T follicular helper cell (primary cell): Measurements from ENCODE around the gene D2HGDH.
"Not testable (repeated sequence)": the region's sequence is repeated elsewhere in the genome, so short reads cannot be mapped to it uniquely, and the experiment has no call there.

Experiments
- DNase-seq: peaks from one replicate; pipeline ENCODE4 v3.0.0-alpha.2; 2020; ENCODE audit warnings: low read depth

The D2HGDH gene

GRCh38 chr2:241748468-241749256 is 14.2 kb downstream of the D2HGDH start:
- no peak for DNase-seq

GRCh38 chr2:241750076-241750840 is 15.8 kb downstream of the D2HGDH start:
- no peak for DNase-seq

DNA sequence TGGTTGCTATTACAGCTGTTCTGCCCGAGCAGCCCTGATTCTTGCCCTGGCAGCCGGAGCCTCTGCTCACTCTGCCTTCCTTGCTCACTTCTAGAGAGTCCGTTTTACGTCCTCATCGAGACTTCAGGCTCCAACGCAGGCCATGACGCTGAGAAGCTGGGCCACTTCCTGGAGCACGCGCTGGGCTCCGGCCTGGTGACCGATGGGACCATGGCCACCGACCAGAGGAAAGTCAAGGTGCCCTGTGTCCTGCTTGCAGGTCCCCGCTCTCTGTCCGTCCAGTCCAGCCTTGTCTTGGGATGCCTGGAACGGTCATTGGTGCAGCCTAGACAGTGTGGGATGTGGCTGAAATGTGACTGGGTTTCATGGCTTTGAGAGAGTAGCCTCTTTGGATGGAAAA is 16.7 kb downstream of the D2HGDH start:
- no peak for DNase-seq

GRCh38 chr2:241751776-241752175 is 17.3 kb downstream of the D2HGDH start:
- no peak for DNase-seq

- DNase-seq, result no peak
These were observed 17.8 kb downstream of the D2HGDH start for GRCh38 chr2:241752253-241752652.

GRCh38 chr2:241752689-241753276 is 18.4 kb downstream of the D2HGDH start:
- DNase-seq, result no peak

DNA sequence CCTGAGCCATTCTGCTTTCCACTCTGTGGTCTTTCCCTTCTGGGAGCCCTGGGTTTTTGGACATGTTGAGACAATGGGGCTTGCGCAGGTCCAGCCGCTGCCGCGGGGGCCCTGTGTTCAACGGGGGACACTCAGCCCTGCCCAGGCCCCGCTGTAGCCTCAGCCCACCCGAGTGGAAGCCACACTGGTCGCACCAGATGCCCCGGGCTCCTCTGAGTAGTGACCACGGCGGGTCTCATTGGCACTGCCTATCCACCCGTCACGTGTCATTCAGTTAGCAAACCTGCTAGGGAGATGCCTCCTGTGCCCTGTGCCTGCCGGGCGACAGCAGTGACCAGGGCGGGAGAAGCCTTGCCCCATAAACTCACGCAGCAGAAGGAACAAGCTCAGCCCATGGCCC is 19.1 kb downstream of the D2HGDH start:
- DNase-seq, result no peak

- DNase-seq, result no peak
These were observed 19.6 kb downstream of the D2HGDH start for GRCh38 chr2:241754042-241754441.

- no peak for DNase-seq
These were observed 20.7 kb downstream of the D2HGDH start for GRCh38 chr2:241755166-241755565.

DNA sequence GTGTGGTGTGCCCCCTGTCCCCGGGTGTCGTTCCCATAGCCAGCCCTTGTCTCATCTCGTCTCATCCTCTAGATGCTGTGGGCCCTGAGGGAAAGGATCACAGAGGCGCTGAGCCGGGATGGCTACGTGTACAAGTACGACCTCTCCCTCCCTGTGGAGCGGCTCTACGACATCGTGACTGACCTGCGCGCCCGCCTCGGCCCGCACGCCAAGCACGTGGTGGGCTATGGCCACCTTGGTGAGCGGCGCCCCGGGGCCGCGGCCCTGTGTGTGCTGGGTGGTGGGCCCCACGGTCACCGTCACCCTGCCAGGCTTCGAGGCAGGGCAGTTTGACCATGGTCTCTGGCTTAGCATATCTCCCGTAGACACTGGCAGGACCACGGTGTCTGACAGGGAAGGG is 21.3 kb downstream of the D2HGDH start:
- no peak for DNase-seq

GRCh38 chr2:241759067-241759807 is 24.8 kb downstream of the D2HGDH start:
- DNase-seq, result no peak

DNA sequence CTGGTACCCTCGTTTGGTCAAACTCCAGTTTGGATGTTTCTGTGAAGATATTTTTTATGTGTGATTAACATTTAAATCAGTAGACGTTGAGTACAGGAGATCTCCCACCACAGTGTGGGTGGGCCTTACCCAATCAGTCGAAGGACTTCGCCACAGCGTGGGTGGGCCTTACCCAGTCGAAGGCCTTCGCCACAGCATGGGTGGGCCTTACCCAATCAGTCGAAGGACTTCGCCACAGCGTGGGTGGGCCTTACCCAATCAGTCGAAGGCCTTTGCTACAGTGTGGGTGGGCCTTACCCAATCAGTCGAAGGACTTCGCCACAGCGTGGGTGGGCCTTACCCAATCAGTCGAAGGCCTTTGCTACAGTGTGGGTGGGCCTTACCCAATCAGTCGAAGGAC is 25.5 kb downstream of the D2HGDH start:
- not testable (repeated sequence) for DNase-seq

DNA sequence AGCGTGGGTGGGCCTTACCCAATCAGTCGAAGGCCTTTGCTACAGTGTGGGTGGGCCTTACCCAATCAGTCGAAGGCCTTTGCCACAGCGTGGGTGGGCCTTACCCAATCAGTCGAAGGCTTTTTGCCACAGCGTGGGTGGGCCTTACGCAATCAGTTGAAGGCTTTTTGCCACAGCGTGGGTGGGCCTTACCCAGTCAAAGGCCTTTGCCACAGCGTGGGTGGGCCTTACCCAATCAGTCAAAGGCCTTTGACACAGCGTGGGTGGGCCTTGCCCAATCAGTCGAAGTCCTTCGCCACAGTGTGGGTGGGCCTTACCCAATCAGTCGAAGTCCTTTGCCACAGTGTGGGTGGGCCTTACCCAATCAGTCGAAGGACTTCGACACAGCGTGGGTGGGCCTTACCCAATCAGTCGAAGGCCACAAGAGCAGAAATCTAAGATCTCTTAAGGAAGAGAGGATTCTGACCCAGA is 25.9 kb downstream of the D2HGDH start:
- DNase-seq, result no peak

GRCh38 chr2:241762321-241762932 is 28.0 kb downstream of the D2HGDH start:
- no peak for DNase-seq

GRCh38 chr2:241762933-241763369 is 28.5 kb downstream of the D2HGDH start:
- peak; percentile 28 for DNase-seq

- no peak for DNase-seq
These were observed 29.3 kb downstream of the D2HGDH start for GRCh38 chr2:241763551-241764274.

- DNase-seq, result no peak
These were observed 30.1 kb downstream of the D2HGDH start for GRCh38 chr2:241764275-241765241.

DNA sequence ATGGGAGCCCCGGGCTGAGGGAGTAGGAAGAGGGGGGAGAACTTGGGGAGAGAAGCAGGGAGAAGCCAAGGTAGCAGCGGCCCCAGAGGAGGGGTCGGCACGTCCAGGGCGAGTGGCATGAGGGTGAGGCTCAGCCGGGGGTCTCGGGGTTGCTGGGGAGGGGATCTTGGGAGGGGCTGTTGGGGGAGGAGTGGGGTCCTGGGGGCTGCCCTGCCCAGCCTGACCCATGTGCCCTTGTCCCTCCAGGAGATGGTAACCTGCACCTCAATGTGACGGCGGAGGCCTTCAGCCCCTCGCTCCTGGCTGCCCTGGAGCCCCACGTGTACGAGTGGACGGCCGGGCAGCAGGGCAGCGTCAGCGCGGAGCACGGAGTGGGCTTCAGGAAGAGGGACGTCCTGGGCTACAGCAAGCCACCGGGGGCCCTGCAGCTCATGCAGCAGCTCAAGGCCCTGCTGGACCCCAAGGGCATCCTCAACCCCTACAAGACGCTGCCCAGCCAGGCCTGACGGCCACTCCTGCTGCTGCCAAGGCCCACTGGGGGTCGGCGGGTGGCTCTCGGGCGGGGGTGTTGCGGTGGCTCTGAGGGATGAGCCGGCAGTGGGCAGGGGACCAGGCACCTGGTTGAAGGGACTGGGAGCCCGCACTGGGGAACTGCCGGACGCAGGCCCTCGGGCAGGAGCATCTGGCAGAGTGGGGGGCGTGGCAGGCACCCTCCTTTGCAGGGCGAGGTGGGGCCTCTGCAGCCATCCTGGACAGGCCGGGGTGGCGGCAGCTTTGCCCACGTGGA is 33.2 kb downstream of the D2HGDH start:
- no peak for DNase-seq

GRCh38 chr2:241768251-241768711 is 33.9 kb downstream of the D2HGDH start:
- DNase-seq, result no peak
